Mucosa of stomach (tissue), 1 donor: Measurements from ENCODE around the gene KIF22.
"Not testable (repeated sequence)": the region's sequence is repeated elsewhere in the genome, so short reads cannot be mapped to it uniquely, and the experiment has no call there.

Experiments used
- H3K27me3 ChIP-seq: one replicate; pipeline ENCODE4 v1.7.0; 2013; ENCODE audit warnings: mild to moderate bottlenecking, low read length; ENCODE audit not compliant: control insufficient read depth, insufficient read depth
- H3K36me3 ChIP-seq: one replicate; pipeline ENCODE4 v1.7.0; 2013; ENCODE audit warnings: low read length; ENCODE audit not compliant: control insufficient read depth, insufficient read depth
- H3K4me1 ChIP-seq: one replicate; pipeline ENCODE4 v1.7.0; 2013; ENCODE audit warnings: mild to moderate bottlenecking, low read length; ENCODE audit not compliant: control insufficient read depth, insufficient read depth
- H3K4me3 ChIP-seq: one replicate; pipeline ENCODE4 v1.7.0; 2013; ENCODE audit warnings: low read length
- H3K9ac ChIP-seq: one replicate; pipeline ENCODE4 v1.7.0; 2013; ENCODE audit warnings: mild to moderate bottlenecking, low read length, moderate library complexity
- H3K9me3 ChIP-seq: one replicate; pipeline ENCODE4 v1.7.0; 2013; ENCODE audit warnings: mild to moderate bottlenecking, low read length, moderate library complexity; ENCODE audit not compliant: control insufficient read depth
- donor health status: Pancreatic carcinoma.

Gene KIF22

DNA sequence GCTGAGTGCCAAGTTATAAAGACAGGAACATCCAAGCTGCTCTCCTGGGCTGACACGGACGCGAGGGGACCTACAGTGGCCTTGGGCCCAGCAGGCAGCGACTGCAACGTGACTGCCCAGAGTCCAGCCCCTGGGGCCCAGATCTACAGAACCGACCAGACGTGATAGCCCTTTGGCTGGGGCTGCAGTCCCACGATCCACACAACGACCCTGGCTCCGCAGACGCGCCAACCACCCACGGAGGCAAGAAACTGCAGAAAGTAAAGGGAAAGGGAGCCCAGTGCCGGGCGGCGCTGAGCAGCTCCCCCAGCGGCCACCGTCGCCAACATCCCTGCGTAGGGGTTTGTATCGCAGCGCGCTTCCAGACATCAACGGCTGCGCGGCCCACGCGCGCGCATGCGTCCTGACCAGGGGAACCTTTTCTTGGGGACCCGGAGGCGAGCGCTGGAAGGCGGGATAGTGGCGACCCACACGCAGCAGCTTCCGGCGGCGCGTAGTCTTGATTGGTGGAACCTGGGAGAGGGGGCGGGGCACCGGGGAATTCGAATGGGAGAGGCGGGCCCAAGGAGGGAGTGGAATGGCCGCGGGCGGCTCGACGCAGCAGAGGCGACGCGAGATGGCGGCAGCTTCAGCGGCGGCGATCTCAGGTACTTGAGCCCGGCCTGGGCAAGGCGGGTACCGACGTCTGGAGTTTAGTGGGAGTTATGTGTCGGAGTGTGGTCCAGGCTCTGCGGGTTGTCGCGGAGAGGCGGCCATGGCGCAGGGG lies at the start of gene KIF22:
Gene KIF22, plus strand, starts transcription at position 569 of the 766 bp plus-strand sequence. Its CDS starts 9 bp downstream, at position 578.
- H3K4me1 ChIP-seq, result no peaks in the 10 kb centered on the region
- no peaks in the 10 kb centered on the region for H3K27me3 ChIP-seq
- H3K9me3 ChIP-seq, result no peaks in the 10 kb centered on the region
- H3K36me3 ChIP-seq, result no peaks in the 10 kb centered on the region
- peak within 1 kb of the TSS; percentile 79 for H3K9ac ChIP-seq
- peak within 1 kb of the TSS; percentile 48 for H3K4me3 ChIP-seq

GRCh38 chr16:29742683-29743275 lies 47.8 kb upstream of the KIF22 start:
- H3K27me3 ChIP-seq, result no peaks in the 10 kb centered on the region
- no peak overlapping the region for H3K4me3 ChIP-seq
- H3K36me3 ChIP-seq, result no peaks in the 10 kb centered on the region
- H3K9me3 ChIP-seq, result no peaks in the 10 kb centered on the region
- no peak overlapping the region for H3K9ac ChIP-seq
- peaks cover 4% of the 10 kb centered on the region for H3K4me1 ChIP-seq

DNA sequence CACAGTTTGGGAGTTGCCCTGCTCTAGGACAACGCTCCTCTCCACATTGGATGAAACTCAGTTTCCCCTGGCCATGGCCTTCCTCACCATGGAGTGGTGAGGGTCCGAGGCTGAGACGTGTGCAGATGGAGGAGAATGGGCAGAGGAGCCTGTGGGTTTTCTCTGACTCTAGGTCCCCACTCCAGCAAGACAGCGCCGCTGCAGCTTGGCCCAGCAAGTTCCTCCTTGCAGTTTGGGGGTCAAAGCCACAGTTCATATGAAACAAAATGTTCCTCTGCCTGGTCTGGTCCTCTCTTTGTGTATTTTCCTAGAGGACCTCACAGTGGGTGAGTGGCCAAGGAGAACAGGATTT lies 47.1 kb upstream of the KIF22 start:
- no peaks in the 10 kb centered on the region for H3K36me3 ChIP-seq
- no peaks in the 10 kb centered on the region for H3K27me3 ChIP-seq
- H3K4me1 ChIP-seq, result peaks cover 8% of the 10 kb centered on the region
- no peak overlapping the region for H3K4me3 ChIP-seq
- no peaks in the 10 kb centered on the region for H3K9me3 ChIP-seq
- H3K9ac ChIP-seq, result no peak overlapping the region

GRCh38 chr16:29743827-29744531 lies 46.6 kb upstream of the KIF22 start:
- H3K9me3 ChIP-seq, result no peaks in the 10 kb centered on the region
- H3K4me3 ChIP-seq, result no peak overlapping the region
- no peaks in the 10 kb centered on the region for H3K36me3 ChIP-seq
- H3K4me1 ChIP-seq, result peaks cover 8% of the 10 kb centered on the region
- H3K9ac ChIP-seq, result no peak overlapping the region
- H3K27me3 ChIP-seq, result no peaks in the 10 kb centered on the region

DNA sequence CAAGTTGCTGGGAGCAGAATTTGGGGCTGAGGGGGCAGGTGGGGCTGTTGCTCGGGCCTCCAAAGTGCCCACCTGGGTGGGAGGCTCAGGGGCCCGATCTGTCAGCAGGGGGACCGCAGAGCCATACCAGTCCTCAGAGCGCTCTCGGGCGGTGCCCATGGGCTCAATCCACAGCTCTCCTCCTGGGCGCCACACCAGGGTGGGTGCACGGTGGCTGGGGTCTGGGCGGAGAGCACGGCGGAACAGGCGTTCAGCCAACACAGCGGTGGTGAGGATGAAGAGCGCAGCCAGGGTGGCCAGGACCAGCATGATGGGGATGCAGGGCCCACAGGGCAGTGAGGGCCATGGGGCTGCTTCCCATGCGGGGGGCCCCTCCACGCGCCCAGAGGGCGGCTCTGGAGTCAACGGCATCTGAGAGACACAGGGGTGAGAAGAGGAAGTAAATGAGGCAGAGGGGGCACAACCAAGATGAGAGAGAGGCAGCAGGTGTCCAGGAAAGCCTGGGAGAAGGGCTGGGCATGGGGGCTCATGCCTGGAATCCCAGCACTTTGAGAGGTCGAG lies 45.9 kb upstream of the KIF22 start:
- Histone ChIP-seq H3K36me3 (no peaks in the 10 kb centered on the region), H3K9me3 (no peaks in the 10 kb centered on the region), H3K4me1 (peaks cover 8% of the 10 kb centered on the region), H3K27me3 (no peaks in the 10 kb centered on the region), H3K4me3 (no peak overlapping the region), H3K9ac (no peak overlapping the region)

GRCh38 chr16:29745121-29745852 lies 45.3 kb upstream of the KIF22 start:
- H3K36me3 ChIP-seq, result no peaks in the 10 kb centered on the region
- no peaks in the 10 kb centered on the region for H3K27me3 ChIP-seq
- H3K4me1 ChIP-seq, result peaks cover 8% of the 10 kb centered on the region
- no peaks in the 10 kb centered on the region for H3K9me3 ChIP-seq
- no peak overlapping the region for H3K4me3 ChIP-seq
- peak overlapping the region; percentile 28 for H3K9ac ChIP-seq

- Histone ChIP-seq H3K4me1 (peaks cover 8% of the 10 kb centered on the region), H3K9me3 (no peaks in the 10 kb centered on the region), H3K27me3 (no peaks in the 10 kb centered on the region), H3K9ac (peak within 1 kb of the TSS; percentile 28), H3K4me3 (no peak within 1 kb of the TSS), H3K36me3 (no peaks in the 10 kb centered on the region)
Measured at GRCh38 chr16:29745853-29746345, 44.7 kb upstream of the KIF22 start, which contains the start of gene C16orf54. Gene C16orf54 (minus strand): TSS chr16:29745990. CDS start chr16:29744951, 1,039 bp downstream.

GRCh38 chr16:29746518-29746917 lies 44.0 kb upstream of the KIF22 start:
- not testable (repeated sequence) for H3K9me3 ChIP-seq, H3K4me3 ChIP-seq, H3K9ac ChIP-seq, H3K36me3 ChIP-seq, H3K27me3 ChIP-seq
- H3K4me1 ChIP-seq, result peaks cover 12% of the 10 kb centered on the region

- H3K27me3 ChIP-seq, result no peaks in the 10 kb centered on the region
- H3K4me3 ChIP-seq, result no peak overlapping the region
- no peak overlapping the region for H3K9ac ChIP-seq
- peaks cover 12% of the 10 kb centered on the region for H3K4me1 ChIP-seq
- H3K9me3 ChIP-seq, result no peaks in the 10 kb centered on the region
- H3K36me3 ChIP-seq, result no peaks in the 10 kb centered on the region
Measured at GRCh38 chr16:29747947-29748759, 42.4 kb upstream of the KIF22 start.

DNA sequence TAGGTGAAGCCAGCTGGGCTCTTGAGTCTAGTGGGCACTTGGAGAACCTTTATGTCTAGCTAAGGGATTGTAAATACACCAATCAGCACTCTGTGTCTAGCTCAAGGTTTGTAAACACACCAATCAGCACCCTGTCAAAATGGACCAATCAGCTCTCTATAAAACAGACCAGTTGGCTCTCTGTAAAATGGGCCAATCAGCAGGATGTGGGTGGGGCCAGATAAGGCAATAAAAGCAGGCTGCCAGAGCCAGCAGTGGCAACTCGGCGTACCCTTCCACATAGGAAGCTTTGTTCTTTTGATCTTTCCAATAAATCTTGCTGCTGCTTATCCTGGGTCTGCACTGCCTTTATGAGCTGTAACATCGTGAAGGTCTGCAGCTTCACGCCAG lies 41.8 kb upstream of the KIF22 start:
- not testable (repeated sequence) for H3K27me3 ChIP-seq, H3K36me3 ChIP-seq, H3K4me3 ChIP-seq, H3K9ac ChIP-seq, H3K9me3 ChIP-seq
- peaks cover 12% of the 10 kb centered on the region for H3K4me1 ChIP-seq

- H3K36me3 ChIP-seq, result no peaks in the 10 kb centered on the region
- H3K9me3 ChIP-seq, result no peaks in the 10 kb centered on the region
- H3K4me1 ChIP-seq, result peaks cover 11% of the 10 kb centered on the region
- no peak overlapping the region for H3K4me3 ChIP-seq
- H3K9ac ChIP-seq, result no peak overlapping the region
- no peaks in the 10 kb centered on the region for H3K27me3 ChIP-seq
Measured at GRCh38 chr16:29753516-29753915, 37.0 kb upstream of the KIF22 start.
